ENCODE measurements around the gene GRK4. TPM values are rescaled to one million over a fixed set of nuclear protein-coding genes. Genes with fewer than 3 reads are reported as not detected.
"Not testable (repeated sequence)": the region's sequence is repeated elsewhere in the genome, so short reads cannot be mapped to it uniquely, and the experiment has no call there.

The GRK4 gene
- total RNA-seq, 2 donors from 2014 or later: 1.7 to 3.6 TPM

DNA sequence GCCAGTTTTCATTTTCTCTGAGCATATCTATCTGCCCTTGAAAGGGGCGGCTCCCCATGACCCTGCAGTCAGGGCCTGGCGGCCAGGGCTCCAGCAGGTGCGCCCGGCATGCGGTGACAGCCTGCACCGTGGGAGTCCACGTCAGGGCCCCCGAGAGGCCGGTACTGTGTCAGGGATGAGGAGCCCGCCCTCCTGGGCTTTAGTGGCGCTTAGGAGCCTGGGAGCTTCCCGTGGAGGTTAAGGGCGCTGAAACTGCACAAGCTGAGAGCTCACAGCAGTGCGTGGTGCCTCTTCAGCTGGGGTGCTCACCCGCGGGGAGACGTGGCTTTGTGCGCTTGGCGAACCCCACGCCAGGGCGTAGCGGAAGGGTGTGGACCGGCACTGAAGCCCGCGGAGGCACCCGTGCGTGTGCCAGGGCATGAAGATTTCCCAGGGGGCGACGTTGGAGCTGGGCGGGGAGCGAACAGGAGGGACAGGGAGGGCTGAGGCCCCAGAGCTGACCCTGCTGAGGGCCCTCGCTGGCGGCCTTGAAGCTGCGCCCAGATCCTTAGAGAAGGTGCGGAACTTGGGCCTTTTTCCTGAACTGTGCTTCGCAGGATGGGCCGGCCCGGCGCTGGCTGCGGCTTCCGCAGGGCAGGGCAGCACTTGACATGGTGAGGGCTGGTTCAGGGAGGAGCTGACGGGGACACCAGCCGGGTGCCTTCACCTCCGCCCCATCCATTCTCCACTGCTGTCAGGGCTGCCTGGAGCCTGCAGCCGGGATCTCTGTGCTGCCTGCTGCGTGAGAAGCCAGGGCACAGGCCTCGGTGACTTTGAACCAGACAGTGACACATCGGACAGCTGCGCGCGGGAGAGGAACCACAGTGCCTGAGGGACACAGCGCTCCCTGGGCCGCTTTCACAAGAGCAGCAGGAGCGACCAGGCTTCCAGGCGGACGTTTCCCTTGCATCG is 78.1 kb downstream of the GRK4 start:
- DNase-seq (peak in 2 of 3 donors; percentile 13 to 14), ATAC-seq (peak; percentile 48)
- Mint-ChIP-seq H3K4me3 (peak overlapping the region; percentile 89), H3K4me1 (peaks cover 29% of the 10 kb centered on the region), H3K27me3 (peaks cover 13% of the 10 kb centered on the region), H3K27ac (peak overlapping the region; percentile 32), H3K36me3 (ENCODE audit: low read depth) (no peaks in the 10 kb centered on the region)
- H3K9me3 ChIP-seq (ENCODE audit: control insufficient read depth, low read length, poor library complexity, severe bottlenecking): no peaks in the 10 kb centered on the region

DNA sequence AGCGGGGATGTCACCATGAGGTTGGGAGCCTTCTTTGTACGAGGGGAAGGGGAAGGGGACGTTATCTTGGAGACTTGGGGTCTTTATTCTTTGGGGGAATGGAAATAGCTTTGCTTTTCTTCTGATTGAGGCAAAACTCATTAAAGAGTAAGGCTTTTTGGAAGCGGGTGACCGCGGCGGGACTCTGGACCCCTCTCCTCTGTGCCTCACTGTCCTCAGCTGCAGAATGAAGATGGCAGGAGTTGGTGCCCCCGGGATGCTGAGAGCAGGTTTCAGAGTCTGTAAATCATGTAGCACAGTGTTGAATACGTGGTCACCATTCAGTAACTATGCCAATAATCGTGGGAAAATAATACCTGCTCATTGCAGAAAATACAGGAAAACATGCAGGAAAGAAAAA is 78.9 kb downstream of the GRK4 start:
- Mint-ChIP-seq H3K4me3 (peak overlapping the region; percentile 89), H3K27ac (peak overlapping the region; percentile 32), H3K36me3 (ENCODE audit: low read depth) (no peaks in the 10 kb centered on the region), H3K4me1 (peaks cover 24% of the 10 kb centered on the region), H3K27me3 (peaks cover 8% of the 10 kb centered on the region)
- H3K9me3 ChIP-seq (ENCODE audit: control insufficient read depth, low read length, poor library complexity, severe bottlenecking): no peaks in the 10 kb centered on the region
- no peak for DNase-seq
- no peak for ATAC-seq

DNA sequence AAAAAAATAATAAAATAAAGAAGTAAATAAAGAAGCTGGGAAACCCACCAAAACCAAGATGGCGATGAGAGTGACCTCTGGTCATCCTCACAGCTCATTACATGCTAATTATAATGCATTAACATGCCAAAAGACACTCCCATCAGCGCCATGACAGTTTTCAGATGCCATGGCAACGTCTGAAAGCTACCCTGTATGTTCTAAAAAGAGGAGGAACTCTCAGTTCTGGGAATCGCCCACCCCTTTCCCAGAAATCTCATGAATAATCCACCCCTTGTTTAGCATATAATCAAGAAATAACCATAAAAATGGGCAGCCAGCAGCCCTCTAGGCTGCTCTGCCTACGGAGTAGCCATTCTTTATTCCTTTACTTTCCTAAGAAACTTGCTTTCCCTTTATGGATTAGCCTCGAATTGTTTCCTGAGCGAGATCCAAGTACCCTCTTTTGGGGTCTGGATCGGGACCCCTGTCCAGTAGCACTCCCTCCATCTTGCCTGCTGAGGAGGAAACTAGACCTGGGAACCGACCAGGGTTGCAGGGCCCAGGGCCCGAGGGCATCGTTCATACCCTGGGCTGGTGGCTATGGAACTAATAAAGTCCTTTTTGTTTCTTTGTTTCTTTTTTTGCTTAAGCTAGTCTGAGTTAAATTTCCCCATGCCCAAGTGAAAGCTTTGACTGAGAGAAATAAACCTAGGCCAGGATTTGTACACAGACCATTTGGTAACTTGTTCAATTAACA is 80.1 kb downstream of the GRK4 start:
- Mint-ChIP-seq H3K36me3 (ENCODE audit: low read depth) (no peaks in the 10 kb centered on the region), H3K4me1 (peaks cover 23% of the 10 kb centered on the region), H3K4me3 (no peak overlapping the region), H3K27ac (no peak overlapping the region), H3K27me3 (peaks cover 6% of the 10 kb centered on the region)
- H3K9me3 ChIP-seq (ENCODE audit: control insufficient read depth, low read length, poor library complexity, severe bottlenecking): no peaks in the 10 kb centered on the region
- no peak for ATAC-seq
- DNase-seq: no peak

DNA sequence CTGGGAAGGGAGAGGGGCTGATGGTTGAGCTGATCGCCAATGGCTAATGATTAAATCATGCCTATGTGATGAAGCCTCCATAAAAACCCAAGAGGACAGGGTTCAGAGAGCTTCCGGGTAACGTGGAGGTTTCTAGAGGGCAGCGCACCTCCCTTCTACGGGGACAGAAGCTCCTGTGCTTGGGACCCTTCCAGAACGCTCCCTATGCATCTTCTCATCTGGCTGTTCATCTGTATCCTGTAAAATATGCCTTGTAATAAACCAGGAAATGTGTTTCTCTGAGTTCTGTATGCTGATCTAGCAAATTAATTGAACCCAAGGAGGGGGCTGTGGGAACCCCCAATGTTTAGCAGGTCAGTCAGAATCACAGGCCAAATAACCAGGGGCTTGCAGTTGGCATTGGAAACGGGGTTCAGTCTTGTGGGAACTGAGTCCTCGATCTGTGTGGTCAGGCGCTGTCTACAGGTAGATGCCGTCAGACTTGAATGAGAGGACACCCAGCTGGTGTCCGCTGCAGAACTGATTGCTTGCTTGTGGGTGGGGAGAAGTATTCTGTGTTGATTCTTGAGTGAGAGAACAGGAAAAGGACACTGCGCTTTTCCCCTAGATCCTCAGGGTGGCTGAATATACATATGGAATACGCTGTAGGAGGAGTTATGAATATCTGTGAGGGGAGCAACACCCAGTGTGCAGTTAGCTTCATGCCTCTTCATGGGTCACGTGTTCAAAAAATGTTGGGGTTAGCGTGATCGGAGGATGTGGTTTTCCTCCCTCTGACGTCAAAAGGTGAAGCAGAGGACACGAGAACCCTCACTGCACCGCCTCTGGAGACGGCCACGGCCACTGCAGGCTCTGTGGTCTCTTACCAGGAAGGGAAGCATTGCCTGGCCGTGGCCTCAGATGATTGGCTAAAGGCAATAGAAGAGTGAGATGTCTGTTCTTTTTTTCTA is 81.8 kb downstream of the GRK4 start:
- Mint-ChIP-seq H3K27ac (peak overlapping the region; percentile 19), H3K4me1 (peaks cover 23% of the 10 kb centered on the region), H3K27me3 (peaks cover 6% of the 10 kb centered on the region), H3K4me3 (peak overlapping the region; percentile 32), H3K36me3 (ENCODE audit: low read depth) (no peaks in the 10 kb centered on the region)
- DNase-seq: peak; percentile 35 to 60 (median 59)
- H3K9me3 ChIP-seq (ENCODE audit: control insufficient read depth, low read length, poor library complexity, severe bottlenecking): no peaks in the 10 kb centered on the region
- peak; percentile 73 for ATAC-seq

DNA sequence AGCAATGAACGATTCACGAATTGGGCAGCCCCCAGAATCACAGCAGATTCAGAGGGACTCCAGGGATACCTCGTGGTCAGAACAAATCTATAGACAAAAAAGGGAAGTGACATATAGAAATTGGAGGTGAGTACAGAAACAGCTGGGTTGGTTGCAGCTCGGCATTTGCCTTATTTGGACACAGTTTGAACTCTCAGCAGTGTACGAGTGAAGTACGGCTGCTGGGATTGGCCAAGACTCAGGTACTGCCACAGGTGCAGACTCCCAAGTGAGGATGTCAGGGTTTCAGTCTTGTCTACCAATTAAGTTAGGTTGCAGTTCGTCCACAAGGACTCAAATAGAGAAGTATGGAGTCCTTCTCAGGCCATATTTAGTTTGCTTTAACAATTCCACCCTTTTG is 82.8 kb downstream of the GRK4 start:
- H3K9me3 ChIP-seq (ENCODE audit: control insufficient read depth, low read length, poor library complexity, severe bottlenecking): no peaks in the 10 kb centered on the region
- no peak for ATAC-seq
- no peak overlapping the region for H3K4me3 Mint-ChIP-seq
- no peak for DNase-seq
- peaks cover 21% of the 10 kb centered on the region for H3K4me1 Mint-ChIP-seq
- peaks cover 6% of the 10 kb centered on the region for H3K27me3 Mint-ChIP-seq
- peak overlapping the region; percentile 19 for H3K27ac Mint-ChIP-seq
- no peaks in the 10 kb centered on the region for H3K36me3 Mint-ChIP-seq (ENCODE audit: low read depth)

DNA sequence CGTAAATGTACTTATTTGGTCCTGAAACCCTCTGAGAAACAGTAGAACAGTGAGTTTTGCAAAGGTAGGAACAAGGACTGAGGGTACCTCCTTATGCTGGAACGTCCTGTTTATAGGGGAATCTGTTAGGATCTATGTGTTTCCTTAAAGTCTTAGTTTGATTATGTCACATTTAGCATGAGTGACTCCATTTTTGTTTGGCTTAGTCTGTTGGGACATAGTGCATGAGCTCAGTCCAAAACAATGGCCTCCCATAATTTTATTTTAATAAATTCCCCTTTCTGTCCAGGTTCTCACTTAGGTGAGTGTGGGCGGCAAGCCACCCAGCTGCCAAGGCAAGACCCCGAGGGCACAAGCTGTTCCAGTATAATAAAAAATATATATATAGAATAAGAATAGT is 83.3 kb downstream of the GRK4 start:
- DNase-seq (no peak), ATAC-seq (no peak)
- Mint-ChIP-seq H3K27ac (no peak overlapping the region), H3K4me1 (peaks cover 21% of the 10 kb centered on the region), H3K36me3 (ENCODE audit: low read depth) (no peaks in the 10 kb centered on the region), H3K4me3 (no peak overlapping the region), H3K27me3 (peaks cover 7% of the 10 kb centered on the region)
- no peaks in the 10 kb centered on the region for H3K9me3 ChIP-seq (ENCODE audit: control insufficient read depth, low read length, poor library complexity, severe bottlenecking)

DNA sequence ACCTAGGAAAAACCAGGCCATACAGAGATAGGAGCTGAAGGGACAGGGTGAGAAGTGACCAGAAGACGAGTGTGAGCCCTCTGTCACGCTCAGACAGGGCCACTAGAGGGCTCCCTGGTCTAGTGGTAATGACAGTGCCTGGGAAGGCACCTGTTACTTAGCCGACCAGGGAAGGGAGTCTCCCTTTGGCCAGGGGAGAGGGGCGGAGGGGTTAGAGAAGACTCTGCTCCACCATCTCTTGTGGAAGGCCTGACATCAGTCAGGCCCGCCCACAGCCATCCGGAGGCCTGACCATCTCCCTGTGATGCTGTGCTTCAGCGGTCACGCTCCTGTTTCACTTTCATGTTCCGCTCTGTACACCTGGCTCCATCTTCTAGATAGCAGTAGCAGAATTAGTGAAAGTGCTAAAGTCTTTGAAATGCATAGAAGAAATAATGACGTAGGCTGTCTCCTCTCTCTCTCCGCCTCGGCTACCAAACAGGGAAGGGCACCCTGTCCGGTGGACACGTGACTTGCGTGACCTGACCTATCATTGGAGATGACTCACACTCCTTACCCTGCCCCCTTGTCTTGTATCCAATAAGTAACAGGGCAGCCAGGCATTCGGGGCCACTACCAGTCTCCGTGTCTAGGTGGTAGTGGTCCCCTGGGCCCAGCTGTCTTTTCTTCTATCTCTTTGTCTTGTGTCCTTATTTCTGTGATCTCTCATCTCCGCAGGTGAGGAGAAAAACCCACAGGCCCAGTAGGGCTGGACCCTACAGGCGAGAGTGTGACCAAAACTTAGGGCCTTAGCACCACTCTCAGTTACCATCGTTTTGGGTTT is 84.3 kb downstream of the GRK4 start:
- H3K9me3 ChIP-seq (ENCODE audit: control insufficient read depth, low read length, poor library complexity, severe bottlenecking): no peaks in the 10 kb centered on the region
- Mint-ChIP-seq H3K27ac (peak overlapping the region; percentile 85), H3K4me3 (peak overlapping the region; percentile 87), H3K27me3 (peaks cover 5% of the 10 kb centered on the region), H3K36me3 (ENCODE audit: low read depth) (no peaks in the 10 kb centered on the region), H3K4me1 (peaks cover 20% of the 10 kb centered on the region)
- DNase-seq (peak; percentile 46 to 58 (median 50)), ATAC-seq (peak; percentile 84)

DNA sequence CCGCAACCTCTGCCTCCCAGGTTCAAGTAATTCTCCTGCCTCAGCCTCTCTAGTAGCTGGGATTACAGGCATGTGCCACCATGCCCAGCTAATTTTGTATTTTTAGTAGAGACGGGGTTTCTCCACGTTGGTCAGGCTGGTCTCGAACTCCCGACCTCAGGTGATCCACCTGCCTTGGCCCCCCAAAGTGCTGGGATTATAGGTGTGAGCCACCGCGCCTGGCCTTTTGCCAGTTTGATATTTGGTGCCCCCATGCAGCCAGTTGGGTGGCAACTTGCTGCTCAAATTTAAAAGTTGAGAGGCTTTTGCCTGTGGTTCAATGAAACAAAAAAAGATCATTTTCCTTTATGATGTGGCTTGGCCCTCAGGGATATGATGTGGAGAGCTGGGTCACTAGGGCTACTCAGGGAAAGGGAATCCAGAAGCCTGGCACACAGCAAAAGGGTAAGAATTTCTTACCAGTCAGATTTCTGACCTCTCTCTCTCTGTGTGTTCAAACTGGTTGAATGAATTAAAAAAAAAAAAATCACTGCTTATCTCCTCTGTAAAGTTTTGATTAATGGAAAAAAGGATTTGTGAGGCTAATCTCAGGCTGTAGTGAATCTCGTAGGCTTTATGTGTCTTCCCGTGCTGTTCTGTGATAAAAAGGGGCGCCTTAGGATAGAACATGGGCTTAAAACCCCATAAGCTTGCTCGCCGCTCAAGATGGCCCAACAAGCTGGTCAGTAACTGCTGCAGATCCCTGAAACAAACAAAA is 87.9 kb downstream of the GRK4 start:
- DNase-seq; H3K4me3 Mint-ChIP-seq; ATAC-seq; H3K9me3 ChIP-seq (ENCODE audit: control insufficient read depth, low read length, poor library complexity, severe bottlenecking); H3K36me3 Mint-ChIP-seq (ENCODE audit: low read depth); H3K4me1 Mint-ChIP-seq; H3K27me3 Mint-ChIP-seq: not testable (repeated sequence)
- peak overlapping the region; percentile 27 for H3K27ac Mint-ChIP-seq

DNA sequence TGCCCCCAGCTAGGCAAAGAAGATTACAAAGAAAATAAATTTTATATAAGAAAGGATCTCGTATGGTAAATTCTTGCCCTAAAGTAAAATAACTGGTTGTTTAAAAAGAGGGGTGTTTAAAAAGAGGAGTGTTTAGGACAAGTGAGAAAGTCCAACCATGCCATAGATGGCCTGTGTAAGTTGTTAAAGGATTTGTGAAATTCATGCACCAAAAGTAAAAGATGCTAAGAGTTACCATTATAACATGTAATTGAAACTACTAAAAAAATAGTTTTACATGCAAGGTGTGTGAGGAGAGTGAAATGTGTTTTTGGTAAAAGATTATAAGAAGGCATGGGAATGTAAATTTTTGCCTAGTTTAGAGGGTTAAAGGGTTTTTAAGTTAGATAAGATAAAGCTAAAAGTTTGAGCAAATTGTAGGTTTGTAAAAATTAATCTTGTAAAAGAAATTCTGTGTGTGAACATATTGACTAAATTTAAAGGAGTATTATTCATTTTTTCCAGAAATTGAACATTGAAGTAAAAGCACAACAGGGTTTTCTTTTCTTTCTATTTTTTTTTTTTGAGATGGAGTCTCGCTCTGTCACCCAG is 90.9 kb downstream of the GRK4 start:
- H3K4me1 Mint-ChIP-seq: no peaks in the 10 kb centered on the region
- no peak overlapping the region for H3K27ac Mint-ChIP-seq
- no peak overlapping the region for H3K4me3 Mint-ChIP-seq
- ATAC-seq (no peak), DNase-seq (no peak)
- H3K9me3 ChIP-seq (ENCODE audit: control insufficient read depth, low read length, poor library complexity, severe bottlenecking): no peaks in the 10 kb centered on the region
- H3K36me3 Mint-ChIP-seq (ENCODE audit: low read depth): no peaks in the 10 kb centered on the region
- peaks cover 5% of the 10 kb centered on the region for H3K27me3 Mint-ChIP-seq

DNA sequence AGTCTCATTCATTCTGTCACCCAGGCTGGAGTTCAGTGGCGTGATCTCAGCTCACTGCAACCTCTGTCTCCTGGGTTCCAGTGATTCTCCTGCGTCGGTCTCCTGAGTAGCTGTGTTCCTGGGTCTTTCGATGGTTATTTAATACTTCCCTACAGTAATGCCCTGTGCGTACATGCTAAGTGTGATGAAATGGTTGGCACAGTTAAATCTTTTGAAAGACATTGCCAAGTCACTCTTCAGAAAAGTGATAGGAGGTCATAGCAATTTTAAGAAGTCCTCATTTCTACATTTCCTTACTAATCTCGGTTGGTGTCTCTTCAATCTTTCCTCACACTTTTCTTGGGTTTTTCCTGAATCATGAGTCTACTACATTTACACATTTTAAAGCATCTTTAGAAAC is 96.6 kb downstream of the GRK4 start:
- H3K27ac Mint-ChIP-seq: no peak overlapping the region
- no peak for ATAC-seq
- H3K4me3 Mint-ChIP-seq: no peak overlapping the region

DNA sequence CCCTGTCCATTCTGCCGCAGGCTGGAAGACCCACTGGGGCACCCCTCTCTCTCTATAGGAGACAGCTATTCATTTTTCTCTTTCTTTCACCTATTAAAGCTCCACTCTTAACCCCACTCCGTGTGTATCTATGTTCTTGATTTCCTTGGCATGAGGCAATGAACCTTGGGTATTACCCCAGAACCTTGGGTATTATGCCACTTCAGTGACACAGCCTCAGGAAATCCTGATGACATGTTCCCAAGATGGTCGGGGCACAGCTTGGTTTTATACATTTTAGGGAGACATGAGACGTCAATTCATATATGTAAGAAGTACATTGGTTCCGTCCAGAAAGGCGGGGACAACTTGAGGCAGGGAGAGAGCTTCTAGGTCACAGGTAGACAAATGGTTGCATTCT is 97.6 kb downstream of the GRK4 start:
- Mint-ChIP-seq H3K27me3 (peaks cover 33% of the 10 kb centered on the region), H3K4me1 (peaks cover 12% of the 10 kb centered on the region), H3K27ac (peak overlapping the region; percentile 77), H3K36me3 (ENCODE audit: low read depth) (peaks cover 5% of the 10 kb centered on the region), H3K4me3 (no peak overlapping the region)
- DNase-seq (no peak), ATAC-seq (no peak)
- no peaks in the 10 kb centered on the region for H3K9me3 ChIP-seq (ENCODE audit: control insufficient read depth, low read length, poor library complexity, severe bottlenecking)

More for the DNA sequence above, 96.6 kb downstream of the GRK4 start:
- Mint-ChIP-seq H3K36me3 (ENCODE audit: low read depth) (peaks cover 5% of the 10 kb centered on the region), H3K27me3 (peaks cover 27% of the 10 kb centered on the region), H3K4me1 (peaks cover 12% of the 10 kb centered on the region)
- no peak for DNase-seq
- H3K9me3 ChIP-seq (ENCODE audit: control insufficient read depth, low read length, poor library complexity, severe bottlenecking): no peaks in the 10 kb centered on the region
